Measurements from ENCODE around the gene DNAH14. TPM values are rescaled to one million over a fixed set of nuclear protein-coding genes. Genes with fewer than 3 reads are reported as not detected.
"Not testable (repeated sequence)": the region's sequence is repeated elsewhere in the genome, so short reads cannot be mapped to it uniquely, and the experiment has no call there.

DNAH14 gene
- polyA plus RNA-seq, 4 donors, result 12.1 to 21.4 (median 18.4) TPM

DNA sequence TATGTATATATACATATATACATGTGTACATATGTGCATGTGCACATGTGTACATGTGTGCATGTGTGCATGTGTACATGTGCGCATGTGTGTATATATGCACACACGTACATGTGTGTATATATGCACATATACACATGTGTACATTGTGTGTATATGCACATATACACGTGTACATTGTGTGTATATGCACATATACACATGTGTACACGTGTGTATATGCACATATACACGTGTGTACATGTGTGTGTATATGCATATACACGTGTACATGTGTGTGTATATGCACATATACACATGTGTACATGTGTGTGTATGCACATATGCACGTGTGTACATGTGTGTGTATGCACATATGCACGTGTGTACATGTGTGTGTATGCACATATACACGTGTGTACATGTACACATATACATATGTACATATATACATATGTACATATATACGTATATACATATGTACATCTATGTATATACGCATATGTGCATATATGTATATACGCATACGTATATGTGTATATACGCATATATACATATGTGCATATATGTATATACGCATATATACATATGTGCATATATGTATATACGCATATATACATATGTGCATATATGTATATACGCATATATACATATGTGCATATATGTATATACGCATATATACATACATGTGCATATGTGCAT lies 405.8 kb downstream of the DNAH14 start:
- not testable (repeated sequence) for DNase-seq (ENCODE audit: low read depth in 4 of 4, low spot score in 2 of 4)

DNA sequence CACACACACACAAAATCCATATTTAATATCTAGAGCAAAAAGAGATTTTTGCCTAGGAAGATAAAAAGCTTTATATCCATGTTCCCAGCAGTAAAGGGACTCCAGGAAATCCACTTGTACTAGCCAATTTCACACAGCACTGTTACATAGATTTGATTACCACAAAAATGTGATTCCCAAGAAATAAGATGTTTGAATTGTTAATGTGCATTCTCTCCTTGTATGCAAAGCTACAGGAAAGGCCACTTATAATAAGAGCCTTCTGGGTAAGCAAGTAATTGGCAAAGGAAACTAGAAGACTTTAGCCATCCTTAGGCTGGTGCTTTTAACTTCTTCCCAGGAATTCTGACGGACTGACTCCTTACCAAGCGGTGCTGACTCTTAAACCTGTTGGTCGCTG lies 409.1 kb downstream of the DNAH14 start:
- DNase-seq (ENCODE audit: low read depth in 4 of 4, low spot score in 2 of 4), result no peak

DNA sequence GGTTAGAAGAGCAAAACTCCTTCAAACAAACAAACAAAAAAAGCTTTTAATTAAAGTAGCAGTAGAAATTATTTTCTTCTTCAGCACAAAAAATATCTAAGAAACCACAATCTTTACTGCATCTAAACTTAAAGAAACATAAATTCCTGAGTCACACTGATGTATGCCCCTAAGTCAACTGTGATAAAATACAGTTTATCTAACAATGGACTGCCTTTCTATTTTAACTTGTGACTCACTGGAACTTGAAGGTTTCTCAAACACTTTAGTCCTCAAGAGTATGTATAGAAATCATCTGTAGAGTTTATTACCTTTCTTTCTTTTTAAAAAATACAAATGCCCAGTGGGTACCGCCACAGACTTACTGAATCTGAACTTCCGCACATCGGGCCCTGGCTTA lies 412.2 kb downstream of the DNAH14 start:
- no peak for DNase-seq (ENCODE audit: low read depth in 4 of 4, low spot score in 2 of 4)

DNA sequence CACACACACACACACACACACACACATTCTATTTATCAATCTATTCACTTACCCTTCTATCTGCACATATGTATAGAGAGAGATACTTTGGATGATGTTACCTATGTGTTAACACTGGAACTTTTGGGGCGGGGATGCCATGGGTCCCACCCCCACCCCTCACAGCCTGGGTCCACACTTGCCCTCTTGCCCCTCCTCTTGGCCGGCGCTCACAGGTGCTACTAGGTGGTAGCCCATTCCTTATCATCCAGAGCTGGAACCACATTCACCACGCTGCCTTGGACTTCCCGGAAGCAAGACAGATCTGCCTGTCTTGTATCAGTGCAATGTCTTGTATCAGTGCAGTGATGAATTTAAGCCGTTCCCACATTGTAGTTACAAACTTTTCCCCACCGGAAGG lies 413.2 kb downstream of the DNAH14 start:
- DNase-seq (ENCODE audit: low read depth in 4 of 4, low spot score in 2 of 4), result no peak

DNA sequence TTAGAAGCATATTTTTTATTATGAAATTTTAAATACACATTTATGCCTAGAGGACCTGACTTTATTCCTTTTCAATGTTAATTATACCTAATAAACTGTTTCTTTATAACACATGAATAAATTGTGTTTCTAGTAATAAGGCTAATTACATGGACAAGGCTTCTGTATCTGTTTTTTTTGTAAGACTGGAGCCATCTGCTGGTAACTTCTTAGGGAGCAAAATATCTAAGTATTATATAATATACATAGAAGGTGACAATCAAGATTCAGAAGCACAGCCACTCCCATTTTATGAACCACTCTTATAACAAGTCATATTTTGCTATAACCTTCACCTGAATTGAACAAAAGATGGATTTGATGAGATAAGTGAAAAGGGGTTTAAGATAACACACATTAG lies 414.1 kb downstream of the DNAH14 start:
- no peak for DNase-seq (ENCODE audit: low read depth in 4 of 4, low spot score in 2 of 4)

DNA sequence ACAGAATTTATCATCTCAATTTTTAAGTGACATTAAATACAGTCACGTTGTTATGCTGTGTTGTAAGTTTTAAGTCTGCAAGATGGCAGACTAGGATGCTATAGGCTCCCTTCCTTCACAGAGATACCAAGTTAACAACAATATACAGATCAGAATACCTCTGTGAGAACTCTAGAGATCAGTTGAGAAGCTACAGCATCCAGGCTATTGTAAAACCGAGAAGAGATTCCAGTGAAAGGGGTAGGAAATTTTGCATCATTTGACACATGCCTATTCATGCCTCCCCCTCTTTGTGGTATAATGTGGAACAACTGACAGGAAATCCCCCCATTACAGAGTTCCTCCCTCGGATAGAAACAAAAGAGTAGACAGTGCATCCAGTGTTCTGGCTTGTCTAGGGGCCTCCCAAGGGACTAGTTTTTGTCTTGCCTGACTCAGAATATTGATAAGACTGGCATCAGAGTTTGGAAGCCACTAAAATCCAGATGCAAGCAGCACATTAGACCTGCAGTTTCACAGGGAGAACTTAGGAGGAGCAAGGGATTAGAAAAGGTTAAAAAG lies 417.7 kb downstream of the DNAH14 start:
- DNase-seq (ENCODE audit: low read depth in 4 of 4, low spot score in 2 of 4), result no peak

DNA sequence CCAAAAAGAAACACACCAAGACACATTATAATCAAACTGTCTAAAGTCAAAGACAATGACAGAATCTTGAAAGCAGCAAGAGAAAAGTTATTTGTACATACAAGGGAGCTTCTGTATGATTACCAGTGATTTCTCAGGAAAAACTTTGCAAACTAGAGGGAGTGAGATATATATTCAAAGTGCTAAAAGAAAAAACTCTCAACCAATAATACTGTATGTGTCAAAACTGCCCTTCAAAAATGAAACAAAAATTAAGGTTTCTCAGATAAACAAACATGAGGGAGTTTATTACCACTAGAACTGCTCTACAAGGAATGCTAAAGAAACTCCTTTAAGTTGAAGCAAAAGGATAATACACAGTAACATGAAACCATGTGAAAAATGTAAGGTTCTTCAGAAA lies 418.9 kb downstream of the DNAH14 start:
- DNase-seq (ENCODE audit: low read depth in 4 of 4, low spot score in 2 of 4), result no peak

DNA sequence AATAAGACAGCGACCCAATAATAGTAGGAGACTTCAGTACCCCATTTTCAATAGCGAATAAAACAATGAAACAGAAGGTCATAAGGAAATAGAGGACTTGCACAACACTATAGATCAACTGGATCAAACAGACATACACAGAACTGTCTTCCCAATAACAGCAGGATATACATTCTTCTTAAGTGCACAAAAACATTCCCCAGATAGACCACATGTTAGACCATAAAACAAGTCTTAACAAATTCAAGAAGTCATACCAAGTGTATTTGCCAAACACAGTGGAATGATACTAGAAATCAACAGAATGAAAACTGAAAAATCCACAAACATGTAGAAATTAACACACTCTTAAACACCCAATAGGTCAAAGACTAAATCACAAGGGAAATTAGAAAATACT lies 420.4 kb downstream of the DNAH14 start:
- no peak for DNase-seq (ENCODE audit: low read depth in 4 of 4, low spot score in 2 of 4)

DNA sequence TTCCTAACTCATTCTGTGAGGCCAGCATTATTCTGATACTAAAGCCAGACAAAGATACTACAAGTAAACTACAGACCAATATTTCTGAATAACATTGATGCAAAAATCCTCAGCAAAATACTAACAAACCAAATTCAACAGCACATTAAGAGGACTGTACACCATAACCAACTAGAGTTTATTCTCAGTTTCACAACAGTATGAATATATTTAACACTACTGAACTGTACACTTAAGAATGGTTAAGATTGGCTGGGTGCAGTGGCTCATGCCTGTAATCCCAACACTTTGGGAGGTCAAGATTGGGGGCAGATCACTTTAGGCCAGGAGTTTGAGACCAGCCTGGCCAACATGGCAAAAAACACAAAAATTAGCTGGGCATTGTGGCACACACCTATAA lies 421.4 kb downstream of the DNAH14 start:
- no peak for DNase-seq (ENCODE audit: low read depth in 4 of 4, low spot score in 2 of 4)

DNA sequence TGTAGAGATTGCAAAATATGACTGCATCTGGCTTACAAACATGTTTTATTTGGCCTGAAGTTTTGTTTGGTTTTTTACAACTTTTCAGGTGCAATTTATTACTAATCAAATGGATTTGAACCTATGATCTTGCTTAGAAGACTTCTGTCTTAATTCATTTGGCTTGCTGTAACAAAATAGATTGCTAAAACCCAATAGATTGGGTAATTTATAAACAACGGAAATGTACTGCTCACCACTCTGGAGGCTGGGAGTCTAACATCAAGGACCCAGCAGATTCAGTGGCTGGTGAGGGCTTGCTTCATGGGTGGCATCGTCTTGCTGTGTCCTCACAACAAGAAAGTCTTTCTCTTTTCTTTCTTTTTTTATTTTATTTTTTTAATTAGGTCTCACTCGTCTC lies 425.4 kb downstream of the DNAH14 start:
- no peak for DNase-seq (ENCODE audit: low read depth in 4 of 4, low spot score in 2 of 4)

DNA sequence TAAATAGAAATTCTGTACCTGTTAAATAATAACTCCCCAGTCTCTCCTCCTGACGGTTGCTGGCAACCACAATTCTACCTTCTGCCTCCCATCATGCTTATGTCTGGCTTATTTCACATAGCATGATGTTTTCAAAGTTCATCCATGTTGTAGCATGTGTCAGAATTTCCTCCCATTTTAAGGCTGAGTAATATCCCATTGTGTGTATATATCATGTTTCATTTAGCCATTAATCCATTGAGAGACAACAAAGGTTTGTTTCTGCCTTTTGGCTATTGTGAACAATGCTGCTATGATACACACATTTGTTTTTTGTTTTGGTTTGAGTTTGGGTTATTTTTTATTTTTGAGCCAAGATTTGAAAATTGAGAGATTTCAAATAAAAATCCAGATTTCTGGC lies 426.4 kb downstream of the DNAH14 start:
- DNase-seq (ENCODE audit: low read depth in 4 of 4, low spot score in 2 of 4), result no peak

DNA sequence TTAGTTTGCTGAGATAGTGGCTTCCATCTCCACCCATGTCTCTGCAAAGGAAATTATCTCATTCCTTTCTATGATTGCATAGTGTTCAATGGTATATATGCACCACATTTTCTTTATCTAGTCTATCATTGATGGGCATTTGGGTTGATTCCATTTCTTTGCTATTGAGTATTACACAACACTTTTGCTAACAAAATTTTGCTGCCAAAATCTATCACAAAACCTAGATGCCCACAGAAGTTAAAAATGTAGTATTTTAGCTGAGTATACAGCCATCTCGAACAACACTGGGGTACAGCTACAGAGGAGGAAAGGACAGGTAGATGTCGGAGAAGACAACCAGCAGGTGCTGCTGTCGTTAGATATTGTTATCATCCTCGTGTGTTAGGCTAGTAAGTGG lies 430.6 kb downstream of the DNAH14 start:
- no peak for DNase-seq (ENCODE audit: low read depth in 4 of 4, low spot score in 2 of 4)

DNA sequence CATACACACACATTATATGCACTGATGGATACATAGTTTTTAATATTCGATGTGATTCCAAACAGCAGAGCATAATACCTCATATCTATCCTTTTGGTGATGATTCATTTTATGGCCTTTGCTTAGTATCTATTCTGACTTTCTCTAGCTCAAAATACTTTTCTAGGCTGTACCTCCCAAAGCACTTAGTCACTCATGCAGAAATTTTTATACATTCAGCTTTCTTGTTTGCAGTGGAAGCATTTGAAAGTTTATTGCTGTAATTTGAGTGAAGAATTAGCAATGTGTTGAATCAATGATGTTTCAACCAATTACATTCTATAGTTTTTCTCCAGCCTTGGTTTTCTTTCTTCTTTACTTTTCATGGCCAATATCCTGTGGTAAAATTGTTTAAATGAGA lies 431.7 kb downstream of the DNAH14 start:
- DNase-seq (ENCODE audit: low read depth in 4 of 4, low spot score in 2 of 4), result no peak

DNA sequence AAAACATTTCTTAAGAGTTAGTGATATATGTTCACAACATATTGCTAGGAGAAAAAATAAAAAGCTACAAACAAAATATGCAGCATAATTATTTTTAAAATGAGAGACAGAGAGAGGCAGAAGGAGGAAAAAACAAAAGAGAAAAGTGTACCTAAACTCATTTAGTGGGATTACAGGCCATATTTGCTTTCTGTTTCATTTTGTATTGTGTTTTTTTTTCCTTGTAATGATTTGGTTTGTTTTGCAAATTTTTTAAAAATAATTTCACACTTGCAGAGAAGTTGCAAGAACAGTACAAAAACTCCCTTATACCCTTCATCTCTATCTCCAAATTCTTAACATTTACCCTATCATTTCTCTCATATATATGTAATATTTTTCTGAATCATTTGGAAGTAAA lies 433.3 kb downstream of the DNAH14 start:
- no peak for DNase-seq (ENCODE audit: low read depth in 4 of 4, low spot score in 2 of 4)

DNA sequence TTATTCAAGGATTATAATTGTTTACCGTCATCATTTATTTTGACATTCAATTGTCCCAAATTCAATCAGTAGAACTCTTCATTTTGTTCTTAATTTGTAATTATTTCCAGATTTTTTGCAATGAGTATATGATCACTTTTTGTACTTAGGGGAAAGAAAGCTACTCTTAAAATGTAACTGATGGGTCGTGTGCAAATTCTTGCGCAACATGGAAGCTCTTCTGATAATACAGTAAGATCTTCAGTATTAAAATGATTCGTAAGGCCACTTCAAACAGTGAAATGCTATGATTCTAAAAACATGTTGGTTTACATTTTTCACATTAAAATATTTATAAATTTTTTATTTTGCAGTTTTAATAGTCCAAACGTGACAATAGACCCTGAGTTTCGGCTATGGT lies 435.0 kb downstream of the DNAH14 start:
- no peak for DNase-seq (ENCODE audit: low read depth in 4 of 4, low spot score in 2 of 4)

DNA sequence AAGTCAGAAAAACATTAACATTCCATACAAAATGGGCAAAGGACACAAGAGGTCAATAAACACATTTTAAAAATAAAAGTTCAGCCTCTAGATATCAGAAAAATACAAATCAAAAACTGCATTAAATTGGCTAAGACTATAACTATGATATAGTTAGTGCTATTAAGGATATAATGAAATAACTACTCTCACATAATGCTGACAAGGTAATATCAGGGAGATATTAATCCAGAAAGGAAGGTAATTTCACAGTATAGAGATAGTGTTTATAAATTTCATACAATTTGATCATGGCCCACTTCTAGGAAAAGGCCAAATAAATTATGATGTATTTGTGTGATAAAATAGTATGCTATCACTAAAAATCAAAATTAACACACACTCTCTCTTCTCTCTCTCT lies 436.5 kb downstream of the DNAH14 start:
- no peak for DNase-seq (ENCODE audit: low read depth in 4 of 4, low spot score in 2 of 4)

DNA sequence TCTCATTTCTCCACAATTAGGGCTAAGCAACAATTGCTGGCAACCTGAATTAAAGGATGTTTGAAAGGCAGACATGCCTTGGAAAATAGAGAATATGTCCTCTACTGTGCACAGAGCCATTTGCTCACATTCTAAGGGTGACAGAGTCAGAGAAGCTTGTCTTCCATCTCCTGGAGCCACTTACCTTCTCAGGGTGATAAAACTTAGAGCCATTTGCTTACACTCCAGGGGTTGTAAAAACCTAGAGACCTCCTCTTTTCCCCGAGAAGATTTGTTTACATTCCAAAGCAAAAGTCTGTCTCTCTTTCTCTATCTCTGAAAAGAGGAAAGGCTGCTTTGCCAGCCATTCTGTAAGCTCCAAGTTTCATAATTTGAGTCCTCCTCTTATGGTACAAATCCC lies 437.1 kb downstream of the DNAH14 start:
- no peak for DNase-seq (ENCODE audit: low read depth in 4 of 4, low spot score in 2 of 4)

DNA sequence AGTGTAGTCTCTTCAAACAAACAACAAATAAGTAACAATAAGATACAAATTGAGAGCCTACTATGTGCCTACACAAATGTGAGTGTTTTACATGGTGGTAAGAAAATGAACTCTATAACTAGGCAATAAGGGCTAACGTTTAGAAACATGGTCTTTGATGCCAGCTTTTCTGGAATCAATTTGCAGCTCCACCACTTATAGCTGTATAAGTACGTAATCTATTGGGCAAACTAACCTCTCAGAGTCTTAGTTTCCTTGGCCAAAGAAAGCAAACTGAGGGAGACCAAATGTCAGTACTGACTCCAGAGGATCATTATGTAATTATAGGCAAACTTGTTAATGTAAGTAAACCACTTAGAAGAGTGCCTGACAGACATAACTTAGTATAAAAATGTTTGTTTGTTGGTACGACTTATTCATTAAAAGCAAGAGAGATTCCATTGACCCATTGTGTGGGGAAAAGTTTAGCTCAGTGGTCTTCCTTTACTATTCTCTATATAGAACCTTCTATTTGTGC lies 438.6 kb downstream of the DNAH14 start:
- no peak for DNase-seq (ENCODE audit: low read depth in 4 of 4, low spot score in 2 of 4)

DNA sequence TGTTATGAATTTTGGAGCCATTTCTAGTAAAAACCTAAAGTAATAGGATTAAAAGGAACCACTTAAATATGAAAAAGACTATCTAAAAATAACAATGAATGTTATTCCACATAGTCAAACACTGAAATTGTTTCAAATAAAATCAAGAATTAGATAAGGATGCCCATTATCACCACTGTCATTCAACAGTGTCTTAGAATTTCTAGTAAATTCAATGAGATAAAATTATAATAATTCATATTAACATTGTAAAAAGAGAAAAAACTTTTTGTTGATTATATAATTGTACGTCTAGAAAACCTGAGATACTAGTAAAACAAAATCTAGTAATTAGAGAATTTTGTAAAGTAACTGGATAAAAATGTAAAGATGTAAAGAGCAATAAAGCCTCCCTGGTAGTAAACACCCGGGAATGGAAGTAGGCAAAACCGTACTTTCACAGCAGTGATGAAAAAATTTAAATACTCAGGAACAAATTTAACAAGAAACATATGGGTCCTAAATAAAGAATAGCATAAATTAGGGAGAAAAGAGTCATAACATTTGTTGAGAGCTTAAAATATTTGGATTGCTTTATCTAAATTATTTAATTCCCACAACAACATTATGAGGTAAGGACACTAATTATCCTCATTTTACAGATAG lies 442.0 kb downstream of the DNAH14 start:
- DNase-seq (ENCODE audit: low read depth in 4 of 4, low spot score in 2 of 4), result no peak

DNA sequence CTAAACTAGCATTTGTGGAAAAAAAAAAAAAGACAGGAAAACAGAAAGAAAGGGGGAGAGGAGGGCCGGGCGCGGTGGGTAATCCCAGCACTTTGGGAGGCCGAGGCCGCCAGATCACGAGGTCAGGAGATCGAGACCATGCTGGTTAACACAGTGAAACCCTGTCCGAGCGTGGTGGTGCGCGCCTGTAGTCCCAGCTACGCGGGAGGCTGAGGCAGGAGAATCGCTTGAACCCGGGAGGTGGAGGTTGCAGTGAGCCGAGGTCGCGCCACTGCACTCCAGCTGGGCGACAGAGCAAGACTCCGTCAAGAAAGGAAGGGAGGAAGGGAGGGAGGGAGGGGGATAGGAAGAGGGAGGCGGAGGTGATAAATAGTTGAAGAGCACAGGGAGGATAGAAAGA lies 443.7 kb downstream of the DNAH14 start:
- DNase-seq (ENCODE audit: low read depth in 4 of 4, low spot score in 2 of 4), result no peak

DNA sequence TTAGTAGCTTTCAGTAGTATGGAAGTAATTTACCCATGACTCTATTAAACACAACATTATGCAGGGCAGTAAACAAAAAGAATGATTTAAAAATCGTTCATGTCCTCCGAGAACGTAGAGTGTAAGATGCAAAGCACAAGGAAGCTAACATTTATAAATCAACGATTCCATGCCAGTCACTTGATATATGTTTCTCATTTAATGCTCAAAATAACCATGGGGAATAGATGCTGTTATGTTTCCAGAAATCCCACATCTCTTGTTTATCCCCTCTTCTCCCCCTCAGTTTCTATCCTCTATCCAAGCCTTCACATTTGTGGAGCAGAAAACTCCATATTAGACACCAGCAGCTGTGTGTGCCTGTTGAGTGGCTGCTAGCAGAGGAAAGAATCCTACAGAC lies 445.5 kb downstream of the DNAH14 start:
- no peak for DNase-seq (ENCODE audit: low read depth in 4 of 4, low spot score in 2 of 4)

DNA sequence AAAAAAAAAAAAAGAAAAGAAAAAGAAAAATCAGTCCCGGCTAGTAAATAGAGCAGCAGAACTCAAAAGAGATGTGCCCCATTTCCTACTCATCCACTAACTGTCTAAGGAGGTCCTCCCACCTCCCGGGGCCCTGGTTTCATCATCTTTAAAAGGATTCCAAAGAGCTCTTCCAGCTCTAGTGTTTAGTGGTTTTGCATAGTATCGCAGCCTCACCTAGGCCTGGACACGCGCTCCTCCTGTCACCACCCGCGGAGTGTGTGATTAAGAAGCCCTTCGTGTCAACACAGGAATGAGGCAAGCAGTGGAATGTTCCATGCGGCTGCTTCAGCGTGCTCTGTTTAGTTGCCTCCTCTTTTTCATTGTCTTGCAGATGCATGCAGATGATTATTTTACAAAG lies 449.4 kb downstream of the DNAH14 start:
- no peak for DNase-seq (ENCODE audit: low read depth in 4 of 4, low spot score in 2 of 4)

Data from left renal cortex interstitium (tissue), 4 donors.